Measurements from ENCODE around the gene HM13.

- TF ChIP-seq CTCF (IDR thresholded peaks at IDR 0.05) (no peak), POLR2A (IDR thresholded peaks at IDR 0.05) (no peak)
These were observed 39.3 kb upstream of the HM13 start, which contains the start of the genes DEFB124 and REM1 for GRCh38 chr20:31474758-31475427.

Measured in ovary (tissue), 3 donors.